GM12892 (cell line): ENCODE results near the gene NTN1.

ENCODE experiments used
- DNase-seq: peaks from one replicate; pipeline ENCODE4 v3.0.0; 2011; ENCODE audit not compliant: insufficient read length
- FAIRE-seq: peaks from 2 replicates; lab custom pipeline; 2011; peaks lifted over from hg19 to GRCh38; lab: Jason Lieb, UNC
- POLR2A ChIP-seq: IDR thresholded peaks from 2 replicates; pipeline ENCODE4 v1.6.1; 2011; ENCODE audit warnings: low read depth, low read length, control low read depth
- POLR2AphosphoS5 ChIP-seq: IDR thresholded peaks from 2 replicates; pipeline ENCODE4 v1.6.1; 2011; ENCODE audit warnings: low read depth, low read length, control low read depth
- TAF1 ChIP-seq: IDR thresholded peaks from 2 replicates; pipeline ENCODE4 v1.6.1; 2011; ENCODE audit warnings: low read depth, mild to moderate bottlenecking, control low read depth, low read length, borderline replicate concordance

Gene NTN1

GRCh38 chr17:9053406-9053805, 32.1 kb downstream of the NTN1 start:
- DNase-seq: no peak
- FAIRE-seq: no peak
- TF ChIP-seq TAF1: no peak
- no peak for TF ChIP-seq POLR2A
- no peak for TF ChIP-seq POLR2AphosphoS5

DNA sequence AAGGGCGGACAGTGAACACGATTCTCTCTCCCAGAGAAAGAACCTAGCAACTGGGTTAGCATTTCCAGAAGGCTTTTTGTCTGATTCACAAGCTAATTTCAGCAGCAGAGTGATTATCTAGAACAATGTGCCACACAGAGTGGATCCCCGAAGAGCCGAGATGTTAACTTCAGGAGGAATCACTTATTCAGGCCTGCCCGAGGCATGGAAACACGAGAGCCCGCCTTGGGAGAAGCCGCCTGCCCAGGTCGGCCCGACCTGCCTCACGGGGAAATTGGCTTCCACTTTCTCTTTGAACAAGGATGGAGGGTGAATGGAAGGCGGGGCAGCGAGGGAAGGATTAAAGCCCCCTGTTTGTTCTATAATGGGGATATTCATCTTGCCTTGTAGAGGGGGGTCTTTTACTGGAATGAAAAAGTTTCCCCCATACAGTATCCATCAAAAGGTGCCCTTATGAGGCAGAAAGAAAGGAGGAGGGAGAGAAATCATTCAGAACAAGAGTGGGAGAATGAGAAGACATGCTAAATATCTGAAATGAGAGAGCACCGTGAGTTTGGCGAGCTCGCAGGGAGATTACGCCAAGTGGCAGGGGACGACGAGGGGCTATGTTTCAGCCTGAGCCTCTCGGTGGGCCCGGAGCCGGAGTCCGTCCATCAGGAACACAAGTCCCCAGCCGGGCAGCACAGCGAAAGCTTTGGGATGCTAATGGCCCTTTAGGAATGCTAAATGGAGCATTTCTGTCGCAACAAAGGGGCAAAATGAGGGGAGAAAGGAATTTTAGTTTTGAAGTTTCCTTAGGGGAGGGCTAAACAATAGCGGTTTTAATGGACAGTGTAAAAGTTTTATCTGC, 33.0 kb downstream of the NTN1 start:
- no peak for DNase-seq
- FAIRE-seq: no peak
- TF ChIP-seq POLR2A (no peak), POLR2AphosphoS5 (no peak), TAF1 (no peak)

DNA sequence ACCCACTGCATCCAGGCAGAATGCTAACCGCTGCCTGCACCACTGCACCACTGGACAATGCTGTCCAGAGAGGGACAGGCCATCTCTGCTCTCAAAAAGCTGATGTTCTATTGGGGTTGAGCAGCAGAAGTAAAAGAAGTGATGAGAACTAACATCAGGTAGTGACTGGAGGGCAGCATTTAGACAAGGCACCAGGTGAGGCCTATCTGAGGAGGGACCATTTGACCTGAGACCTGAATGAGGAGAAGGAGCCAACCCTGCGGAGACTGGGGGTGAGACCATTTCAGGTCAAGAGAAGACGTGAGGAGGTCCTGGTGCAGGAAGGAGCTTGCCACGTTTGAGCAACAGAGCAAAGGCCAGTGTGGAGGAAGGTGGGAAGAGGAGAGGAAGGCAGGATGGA, 34.0 kb downstream of the NTN1 start:
- TF ChIP-seq TAF1 (no peak), POLR2AphosphoS5 (no peak), POLR2A (no peak)
- DNase-seq: no peak
- no peak for FAIRE-seq

DNA sequence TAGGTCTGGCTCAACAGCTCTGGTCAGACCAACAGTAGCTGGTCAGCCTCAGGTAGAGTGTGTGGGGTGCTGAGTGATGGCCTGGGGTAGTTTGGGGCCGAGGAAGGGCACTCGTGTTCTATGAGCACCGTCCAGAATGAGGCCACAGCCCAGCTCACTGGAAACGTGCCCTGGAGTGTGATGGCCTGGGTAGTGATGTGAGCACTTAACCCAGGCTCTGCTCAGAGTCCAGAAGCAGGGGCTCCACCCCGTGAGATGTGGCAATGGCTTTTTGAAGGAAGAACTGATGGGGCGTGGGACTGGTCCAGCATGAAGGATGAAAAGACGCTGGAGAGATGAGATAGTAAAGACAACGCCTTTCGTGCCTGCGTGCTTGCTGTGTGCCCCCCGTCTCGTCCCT, 35.3 kb downstream of the NTN1 start:
- DNase-seq: no peak
- no peak for FAIRE-seq
- TF ChIP-seq POLR2AphosphoS5 (no peak), POLR2A (no peak), TAF1 (no peak)

- FAIRE-seq (no peak), DNase-seq (no peak)
- TF ChIP-seq TAF1: no peak
- TF ChIP-seq POLR2AphosphoS5: no peak
- no peak for TF ChIP-seq POLR2A
These were observed 36.0 kb downstream of the NTN1 start for GRCh38 chr17:9057310-9057709.

DNA sequence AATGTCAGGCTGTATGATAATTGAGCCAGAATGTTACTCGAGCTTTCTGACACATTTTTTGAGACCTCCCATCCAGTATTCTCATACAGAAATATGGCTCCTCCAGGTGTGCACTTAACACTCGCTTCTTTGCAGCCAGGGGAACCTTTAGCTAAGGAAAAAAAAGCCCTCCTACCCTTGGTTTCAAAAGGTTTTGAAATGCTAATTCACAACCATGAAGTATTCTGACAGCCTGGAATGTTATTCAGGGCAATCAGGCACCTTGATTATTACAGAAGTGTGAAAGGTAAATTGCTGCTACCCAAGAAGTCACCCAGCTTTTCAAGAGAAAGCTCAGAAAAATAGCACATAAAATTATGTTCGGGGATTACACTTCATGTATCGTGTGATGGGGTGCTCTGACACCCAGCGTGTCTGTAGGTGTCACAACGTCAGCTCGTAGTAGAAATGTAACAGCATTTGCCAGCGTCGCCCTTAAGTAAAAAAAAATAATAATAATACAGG, 41.1 kb downstream of the NTN1 start:
- FAIRE-seq: no peak
- DNase-seq: no peak
- TF ChIP-seq POLR2A: no peak

- TF ChIP-seq POLR2AphosphoS5 (no peak), POLR2A (no peak), TAF1 (no peak)
- DNase-seq (no peak), FAIRE-seq (no peak)
These were observed 43.1 kb downstream of the NTN1 start for GRCh38 chr17:9064311-9064834.

DNA sequence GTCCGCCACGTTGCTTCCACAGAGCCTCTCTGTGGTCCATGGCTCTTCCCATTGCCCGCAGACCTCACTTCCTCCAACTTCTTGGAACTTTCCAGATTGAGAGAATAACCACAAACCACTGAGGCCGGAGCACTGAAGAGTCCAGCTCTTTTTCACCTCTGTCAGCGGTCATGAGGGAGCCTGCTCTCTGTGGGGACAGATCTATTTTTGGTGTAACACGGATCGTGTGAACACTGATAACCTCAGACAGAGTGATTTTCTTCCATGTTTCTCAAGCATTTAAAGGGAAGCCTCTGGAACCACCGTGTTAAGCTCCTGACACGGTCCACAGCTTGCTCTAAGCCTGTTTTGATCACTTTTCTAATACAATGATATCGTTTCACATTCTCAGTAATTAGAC, 49.7 kb downstream of the NTN1 start:
- DNase-seq (no peak), FAIRE-seq (no peak)
- TF ChIP-seq POLR2A: no peak
- TF ChIP-seq POLR2AphosphoS5: no peak
- TF ChIP-seq TAF1: no peak

- FAIRE-seq (no peak), DNase-seq (no peak)
- TF ChIP-seq POLR2AphosphoS5 (no peak), TAF1 (no peak), POLR2A (no peak)
These were observed 50.6 kb downstream of the NTN1 start for GRCh38 chr17:9071811-9072498.

DNA sequence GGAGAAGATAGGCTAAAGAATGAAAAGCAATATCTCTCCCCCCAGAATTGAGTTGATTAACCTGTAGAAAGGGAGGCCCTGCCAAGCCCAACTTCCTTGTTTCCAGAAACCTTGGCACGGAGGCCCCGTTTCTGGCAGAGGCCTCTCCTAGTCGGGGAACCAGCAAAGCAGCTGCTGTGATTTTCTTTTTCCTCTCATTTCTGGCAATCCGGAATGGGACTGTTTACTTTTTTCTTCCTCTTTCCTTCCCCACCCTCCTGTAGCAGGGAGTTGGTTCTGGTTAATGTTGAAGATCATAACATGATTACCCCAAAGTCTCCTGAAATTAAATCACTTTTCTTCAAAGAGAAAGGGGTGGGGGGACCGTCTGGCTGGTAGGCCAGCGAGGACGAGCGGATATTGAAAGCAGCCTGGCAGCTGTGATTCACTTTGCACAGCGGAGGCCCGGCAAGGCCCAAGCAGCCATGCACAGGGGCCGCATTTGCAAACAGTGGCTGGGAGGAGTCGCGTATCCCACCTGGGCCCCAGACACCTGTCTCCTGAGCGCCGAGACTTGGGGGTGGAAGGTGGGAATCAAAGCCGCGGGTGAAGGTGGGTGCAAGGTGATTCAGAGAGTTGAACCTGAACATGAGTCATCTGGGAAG, 51.5 kb downstream of the NTN1 start:
- TF ChIP-seq TAF1: no peak
- no peak for DNase-seq
- FAIRE-seq: no peak

DNA sequence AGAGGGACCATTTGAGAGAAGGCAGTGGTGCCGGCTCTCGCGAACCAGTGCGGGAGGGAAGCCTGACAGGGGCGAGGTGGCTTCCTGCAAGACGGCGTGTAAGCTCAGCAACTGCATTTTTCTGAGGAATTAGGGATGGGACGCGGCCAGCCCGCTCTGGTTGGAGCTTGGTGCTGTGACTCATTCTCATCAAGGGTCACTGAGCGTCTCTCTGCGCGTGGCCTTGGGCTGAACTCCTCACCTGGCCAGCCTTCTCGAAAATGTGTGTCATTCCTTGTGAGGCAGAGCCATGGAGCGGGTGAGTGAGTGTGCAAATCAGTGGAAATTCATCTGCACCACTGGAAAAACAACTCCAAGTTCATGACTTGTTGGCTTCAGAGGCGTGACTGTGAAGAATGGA, 52.8 kb downstream of the NTN1 start:
- TF ChIP-seq POLR2AphosphoS5 (no peak), TAF1 (no peak), POLR2A (no peak)
- FAIRE-seq: no peak
- no peak for DNase-seq

GRCh38 chr17:9079461-9080103, 58.3 kb downstream of the NTN1 start:
- DNase-seq (no peak), FAIRE-seq (no peak)
- TF ChIP-seq POLR2A (no peak), POLR2AphosphoS5 (no peak), TAF1 (no peak)
